Thoracic aorta (tissue), 2 donors: Measurements from ENCODE around the gene CRADD. TPM values are rescaled to one million over a fixed set of nuclear protein-coding genes. Genes with fewer than 3 reads are reported as not detected.
"Not testable (repeated sequence)": the region's sequence is repeated elsewhere in the genome, so short reads cannot be mapped to it uniquely, and the experiment has no call there.

Experiments
- ATAC-seq: fragments of 150-250 bp; one replicate; pipeline ENCODE4 v1.8.0; 2017; ENCODE audit warnings: low read depth; ENCODE audit not compliant: insufficient number of reproducible peaks, low FRiP score
- DNase-seq: peaks from one replicate; pipeline ENCODE4 v3.0.0-alpha.2; 2020; ENCODE audit warnings: low spot score
- H3K27ac ChIP-seq, 2 donors: fragments of 200-600 bp; sonication (generic); 1 replicate in 1 of 2; 2 replicates in 1 of 2; pipeline ENCODE4 v1.5.1; 2016; ENCODE audit warnings: mild to moderate bottlenecking in 2 of 2, moderate library complexity in 2 of 2
- H3K27me3 ChIP-seq: fragments of 200-600 bp; sonication (generic); replicated peaks from 2 replicates; pipeline ENCODE4 v1.6.0; 2016; ENCODE audit warnings: mild to moderate bottlenecking; ENCODE audit not compliant: insufficient read depth
- H3K36me3 ChIP-seq: fragments of 200-600 bp; sonication (generic); one replicate; pipeline ENCODE4 v1.5.1; 2016
- H3K4me1 ChIP-seq, 2 donors: fragments of 200-600 bp; sonication (generic); 1 replicate in 1 of 2; 2 replicates in 1 of 2; pipeline versions ENCODE4 v1.5.1 to v1.6.0; 2016; ENCODE audit warnings: low read depth in 2 of 2, mild to moderate bottlenecking in 1 of 2; ENCODE audit not compliant: control insufficient read depth in 1 of 2
- H3K4me3 ChIP-seq: fragments of 200-600 bp; sonication (generic); 2 replicates; pipeline ENCODE4 v1.5.1; 2016; ENCODE audit warnings: mild to moderate bottlenecking
- H3K9me3 ChIP-seq: fragments of 200-600 bp; sonication (generic); 2 replicates; pipeline ENCODE4 v1.5.1; 2016
- CTCF ChIP-seq: fragments of 200-600 bp; sonication (generic); IDR thresholded peaks from one replicate; pipeline ENCODE4 v1.5.1; 2019; ENCODE audit warnings: antibody characterized with exemption
- total RNA-seq, 2 donors: library from RNA; depleted of rRNA; stranded (reverse); fragments of >200 nt; gene quantifications; one replicate each; pipeline versions ENCODE4 v1.1.0 to v1.2.3, GENCODE V29; 2016

Gene CRADD
- total RNA-seq, 2 donors from 2014 or later = 33.0 to 57.9 TPM

GRCh38 chr12:93922583-93923006 is 245.4 kb downstream of the CRADD start:
- no peaks in the 10 kb centered on the region for H3K36me3 ChIP-seq
- H3K27me3 ChIP-seq = no peaks in the 10 kb centered on the region
- no peak for TF ChIP-seq CTCF
- H3K9me3 ChIP-seq = no peaks in the 10 kb centered on the region
- DNase-seq (no peak), ATAC-seq (no peak)
- no peak overlapping the region for H3K4me3 ChIP-seq
- H3K4me1 ChIP-seq = peaks cover 10 to 15% of the 10 kb centered on the region in 2 donors
- no peak overlapping the region for H3K27ac ChIP-seq

- no peaks in the 10 kb centered on the region for H3K27me3 ChIP-seq
- TF ChIP-seq CTCF = no peak
Measured at GRCh38 chr12:93924367-93924766, 247.2 kb downstream of the CRADD start.

GRCh38 chr12:93925585-93926205 is 248.5 kb downstream of the CRADD start:
- Histone ChIP-seq H3K27me3 (no peaks in the 10 kb centered on the region), H3K27ac (no peak overlapping the region), H3K36me3 (no peaks in the 10 kb centered on the region), H3K4me3 (no peak overlapping the region), H3K9me3 (no peaks in the 10 kb centered on the region), H3K4me1 (no peaks in the 10 kb centered on the region)
- ATAC-seq = no peak
- no peak for TF ChIP-seq CTCF
- no peak for DNase-seq

More at GRCh38 chr12:93924367-93924766, 247.2 kb downstream of the CRADD start:
- Histone ChIP-seq H3K36me3 (no peaks in the 10 kb centered on the region), H3K4me3 (no peak overlapping the region), H3K9me3 (no peaks in the 10 kb centered on the region), H3K4me1 (no peaks in the 10 kb centered on the region), H3K27ac (no peak overlapping the region)
- DNase-seq (no peak), ATAC-seq (no peak)

- no peaks in the 10 kb centered on the region for H3K9me3 ChIP-seq
- no peaks in the 10 kb centered on the region for H3K4me1 ChIP-seq
- no peak for TF ChIP-seq CTCF
- no peak overlapping the region for H3K27ac ChIP-seq
- no peak for ATAC-seq
- DNase-seq = no peak
- no peak overlapping the region for H3K4me3 ChIP-seq
- H3K36me3 ChIP-seq = no peaks in the 10 kb centered on the region
- H3K27me3 ChIP-seq = no peaks in the 10 kb centered on the region
Measured at GRCh38 chr12:93926237-93926636, 249.1 kb downstream of the CRADD start.

- not testable (repeated sequence) for ATAC-seq
Measured at GRCh38 chr12:93929081-93929480, 251.9 kb downstream of the CRADD start.

GRCh38 chr12:93937812-93938211 is 260.6 kb downstream of the CRADD start:
- peaks cover 7% of the 10 kb centered on the region for H3K9me3 ChIP-seq
- no peaks in the 10 kb centered on the region for H3K4me1 ChIP-seq
- ATAC-seq (no peak), DNase-seq (no peak)
- no peaks in the 10 kb centered on the region for H3K27me3 ChIP-seq
- no peak overlapping the region for H3K27ac ChIP-seq
- H3K36me3 ChIP-seq = no peaks in the 10 kb centered on the region
- TF ChIP-seq CTCF = no peak
- H3K4me3 ChIP-seq = no peak overlapping the region

More at GRCh38 chr12:93929081-93929480, 251.9 kb downstream of the CRADD start:
- not testable (repeated sequence) for H3K4me3 ChIP-seq, H3K27ac ChIP-seq, H3K4me1 ChIP-seq, H3K9me3 ChIP-seq, H3K36me3 ChIP-seq, H3K27me3 ChIP-seq, DNase-seq
